Immature natural killer cell (primary cell): ENCODE data around the gene COMT. TPM values are rescaled to one million over a fixed set of nuclear protein-coding genes. Genes with fewer than 3 reads are reported as not detected.

Experiments
- DNase-seq, 3 donors: peaks; one replicate each; pipeline ENCODE4 v3.0.0; 2022; ENCODE audit warnings: mixed read lengths in 1 of 3
- H3K27ac Mint-ChIP-seq, 6 donors: one replicate each; pipeline ENCODE4 v1.8.0; 2020; ENCODE audit warnings: mixed read lengths in 6 of 6, mild to moderate bottlenecking in 5 of 6, inconsistent platforms in 4 of 6, moderate library complexity in 3 of 6
- H3K27me3 Mint-ChIP-seq, 3 donors: one replicate each; pipeline ENCODE4 v1.8.0; 2020 to 2021; ENCODE audit warnings: low read depth in 3 of 3, mild to moderate bottlenecking in 3 of 3, mixed read lengths in 3 of 3, moderate library complexity in 3 of 3, inconsistent platforms in 1 of 3
- H3K36me3 Mint-ChIP-seq, 3 donors: one replicate each; pipeline ENCODE4 v1.8.0; 2020; ENCODE audit warnings: mixed read lengths in 3 of 3, inconsistent platforms in 2 of 3, mild to moderate bottlenecking in 2 of 3
- H3K4me1 Mint-ChIP-seq, 2 donors: one replicate each; pipeline ENCODE4 v1.8.0; 2020; ENCODE audit warnings: inconsistent platforms in 2 of 2, mild to moderate bottlenecking in 2 of 2, mixed read lengths in 2 of 2, moderate library complexity in 1 of 2
- H3K4me3 Mint-ChIP-seq, 5 donors: one replicate each; pipeline ENCODE4 v1.8.0; 2020; ENCODE audit warnings: mild to moderate bottlenecking in 5 of 5, mixed read lengths in 5 of 5, inconsistent platforms in 3 of 5, moderate library complexity in 3 of 5
- H3K9me3 Mint-ChIP-seq, 6 donors: one replicate each; pipeline ENCODE4 v1.8.0; 2020; ENCODE audit warnings: mild to moderate bottlenecking in 6 of 6, mixed read lengths in 6 of 6, inconsistent platforms in 4 of 6, moderate library complexity in 3 of 6
- polyA plus RNA-seq, 3 donors: library from polyadenylated mRNA; unstranded; fragments of 300-500 nt; fragmentation: Illumina TruSeq; gene quantifications; one replicate each; pipeline ENCODE4 v1.2.3, GENCODE V29; 2021

The COMT gene
- polyA plus RNA-seq, 3 donors from 2014 or later: 130 to 167 (median 155) TPM

DNA sequence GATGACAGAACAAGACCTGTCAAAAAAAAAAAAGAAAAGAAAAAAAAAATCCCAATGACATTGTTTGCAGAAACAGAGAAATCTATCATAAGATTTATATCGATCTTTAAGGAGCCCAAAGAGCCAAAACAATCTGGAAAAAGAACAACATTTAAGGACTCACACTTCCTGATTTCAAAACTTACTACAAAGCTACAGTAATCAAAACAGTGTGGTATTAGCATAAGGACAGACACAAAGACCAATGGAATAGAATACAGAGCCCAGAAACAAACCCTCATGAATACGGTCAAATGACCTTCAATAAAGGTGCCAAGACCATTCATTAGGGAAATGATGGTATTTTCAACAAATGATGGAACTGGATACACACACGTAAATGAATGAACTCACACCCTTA is 62.9 kb downstream of the COMT start:
- Mint-ChIP-seq H3K36me3 (peaks cover 12 to 25% (median 18%) of the 10 kb centered on the region in 3 donors), H3K27me3 (no peaks in the 10 kb centered on the region), H3K4me3 (no peak overlapping the region), H3K27ac (no peak overlapping the region), H3K9me3 (peaks cover 4 to 13% (median 10%) of the 10 kb centered on the region in 6 donors), H3K4me1 (no peaks in the 10 kb centered on the region)
- DNase-seq: no peak

DNA sequence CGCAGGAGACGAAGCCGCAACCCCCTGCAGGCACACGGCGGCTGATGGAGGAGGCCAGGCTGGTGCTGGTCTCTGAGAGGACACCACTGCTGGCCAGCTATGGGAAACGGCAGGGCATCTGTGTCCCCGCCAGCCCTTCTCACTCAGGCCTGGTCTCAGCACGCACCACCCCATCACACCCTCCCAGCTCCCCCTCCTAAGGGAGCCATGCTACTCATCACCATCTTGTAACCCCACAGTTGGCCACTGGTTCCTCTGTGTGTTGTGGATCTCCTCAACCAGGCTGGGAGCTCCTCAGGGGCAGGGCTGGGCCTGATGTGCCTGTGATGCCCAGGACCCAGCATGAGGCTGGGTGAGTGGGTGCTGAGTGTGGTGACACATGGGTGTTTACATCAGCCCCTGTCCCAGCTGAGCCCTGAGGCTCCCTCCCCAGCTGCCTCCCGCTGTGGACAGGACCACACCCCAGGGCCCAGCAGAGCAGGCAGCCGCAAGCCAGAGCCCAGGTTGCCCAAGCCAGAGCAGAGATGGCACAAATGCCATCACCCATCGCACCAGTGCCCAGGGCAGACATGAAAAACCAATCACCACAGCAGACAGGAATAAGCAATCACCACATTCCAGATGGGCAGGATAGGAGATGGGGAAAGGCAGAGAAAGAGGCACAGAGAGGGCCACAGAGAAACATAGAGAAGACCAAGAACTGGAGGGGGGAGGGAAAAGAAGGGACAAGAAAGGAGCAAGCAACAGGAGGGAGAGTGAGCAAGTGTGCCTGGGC is 66.8 kb downstream of the COMT start:
- DNase-seq: no peak
- H3K27me3 Mint-ChIP-seq: no peaks in the 10 kb centered on the region
- H3K4me3 Mint-ChIP-seq: no peak overlapping the region
- H3K4me1 Mint-ChIP-seq: peaks cover 25 to 26% of the 10 kb centered on the region in 2 donors
- peak overlapping the region in 1 of 6 donors; percentile 2 for H3K27ac Mint-ChIP-seq
- peaks cover 3 to 5% (median 4%) of the 10 kb centered on the region in 6 donors for H3K9me3 Mint-ChIP-seq
- H3K36me3 Mint-ChIP-seq: peaks cover 2 to 14% (median 13%) of the 10 kb centered on the region in 3 donors

DNA sequence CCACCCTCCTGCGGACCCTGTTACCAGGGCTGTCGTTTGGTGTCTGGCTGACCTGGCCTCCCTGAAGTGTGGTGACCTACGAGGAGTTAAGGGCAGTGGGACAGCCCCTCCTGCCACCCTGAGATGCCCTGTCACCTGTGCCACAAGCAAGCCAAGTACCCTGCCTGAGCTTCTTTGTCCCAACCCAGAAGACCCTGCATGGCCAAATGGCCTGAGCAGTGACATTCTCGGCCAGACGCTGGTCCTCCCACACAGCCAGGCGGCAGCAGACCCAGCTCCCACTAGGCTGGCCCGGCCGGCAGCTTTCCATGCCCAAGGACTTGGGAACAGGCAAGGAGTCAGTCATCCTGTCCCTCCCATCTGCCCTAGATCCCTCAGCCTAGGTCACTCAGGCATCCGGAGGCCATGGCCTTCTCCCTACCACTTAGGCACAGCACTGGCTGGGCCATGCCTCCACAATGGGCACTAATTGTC is 67.5 kb downstream of the COMT start:
- Mint-ChIP-seq H3K36me3 (peaks cover 0 to 8% (median 8%) of the 10 kb centered on the region in 3 donors), H3K4me3 (no peak overlapping the region), H3K4me1 (peaks cover 28 to 29% of the 10 kb centered on the region in 2 donors), H3K27ac (no peak overlapping the region), H3K9me3 (peaks cover 0 to 3% (median 0%) of the 10 kb centered on the region in 6 donors), H3K27me3 (no peaks in the 10 kb centered on the region)
- DNase-seq: no peak

DNA sequence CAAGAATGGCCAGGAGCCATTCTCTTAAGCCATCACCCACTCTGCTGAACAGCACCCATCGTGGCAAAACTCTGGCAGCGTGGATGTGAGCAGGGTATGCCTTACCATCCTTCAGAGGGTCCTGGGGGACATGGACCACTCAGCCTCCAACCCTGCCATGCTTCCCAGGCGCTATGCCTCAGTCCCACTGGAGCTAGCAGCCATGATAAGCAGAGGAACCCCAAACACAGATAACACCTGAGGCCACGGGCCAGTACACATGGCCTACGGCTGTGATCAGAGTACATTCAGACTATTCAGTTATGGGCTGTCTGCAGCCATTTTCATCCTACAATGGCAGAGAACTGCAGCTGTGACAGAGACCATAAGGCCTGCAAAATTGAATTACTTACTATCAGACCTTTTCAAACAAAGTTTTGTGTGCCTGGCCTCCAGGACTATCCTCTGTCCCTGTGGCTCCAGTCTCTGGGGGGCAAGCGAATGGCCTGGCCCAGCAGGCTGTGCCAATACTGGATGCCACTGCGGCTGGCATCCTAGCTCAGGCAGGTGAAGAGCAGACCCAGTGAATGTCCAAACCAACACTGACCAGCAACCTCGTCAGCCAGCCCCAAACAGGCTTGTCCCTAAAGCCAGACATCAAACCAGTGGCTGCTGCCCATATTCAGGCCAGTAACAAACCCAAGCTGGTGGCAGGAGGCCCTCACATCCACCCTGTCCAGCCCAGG is 68.2 kb downstream of the COMT start:
- no peak overlapping the region for H3K4me3 Mint-ChIP-seq
- no peak for DNase-seq
- H3K36me3 Mint-ChIP-seq: peaks cover 0 to 3% (median under 1%) of the 10 kb centered on the region in 3 donors
- peaks cover 29 to 30% of the 10 kb centered on the region in 2 donors for H3K4me1 Mint-ChIP-seq
- no peaks in the 10 kb centered on the region for H3K9me3 Mint-ChIP-seq
- no peaks in the 10 kb centered on the region for H3K27me3 Mint-ChIP-seq
- H3K27ac Mint-ChIP-seq: no peak overlapping the region

DNA sequence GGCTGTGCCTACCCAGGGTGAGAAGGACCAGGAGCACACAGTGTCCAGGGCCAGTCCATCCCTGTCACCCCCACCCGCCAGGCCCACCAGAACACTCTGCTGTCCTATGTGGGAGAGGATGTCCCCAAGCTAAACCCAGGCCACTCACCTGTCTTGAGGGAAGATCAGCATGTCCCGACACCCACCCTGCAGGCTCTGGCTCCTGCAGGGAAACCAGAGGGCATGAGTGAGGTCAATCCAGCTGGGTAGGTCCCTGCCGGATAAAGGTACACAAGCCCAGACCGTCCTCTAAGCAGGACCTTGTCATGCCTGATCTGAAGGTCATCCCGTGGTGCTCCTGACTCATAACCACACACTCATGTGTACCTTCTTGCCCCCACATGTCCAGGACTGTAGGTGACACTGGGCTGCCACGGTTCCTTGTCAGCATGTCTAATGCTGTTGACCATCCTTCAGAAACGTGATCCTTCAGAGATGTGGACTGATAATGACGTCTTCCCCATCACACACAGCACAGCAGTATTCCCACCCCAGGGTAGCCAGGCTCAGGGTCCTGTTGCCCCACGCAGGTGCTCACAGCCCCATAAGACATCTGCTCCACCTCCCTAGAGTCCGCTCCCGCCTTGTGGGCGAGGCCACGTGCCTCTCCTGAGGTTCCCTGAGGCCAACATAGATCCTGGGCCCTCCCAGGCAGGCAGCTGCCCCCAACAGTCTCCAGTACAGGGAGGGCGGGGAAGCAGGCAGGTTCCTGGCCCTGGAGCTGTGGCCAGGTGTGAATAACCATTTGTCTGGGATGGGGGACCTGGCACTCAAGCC is 68.9 kb downstream of the COMT start:
- H3K9me3 Mint-ChIP-seq: no peaks in the 10 kb centered on the region
- peak overlapping the region in 2 of 6 donors; percentile 37 to 73 for H3K27ac Mint-ChIP-seq

DNA sequence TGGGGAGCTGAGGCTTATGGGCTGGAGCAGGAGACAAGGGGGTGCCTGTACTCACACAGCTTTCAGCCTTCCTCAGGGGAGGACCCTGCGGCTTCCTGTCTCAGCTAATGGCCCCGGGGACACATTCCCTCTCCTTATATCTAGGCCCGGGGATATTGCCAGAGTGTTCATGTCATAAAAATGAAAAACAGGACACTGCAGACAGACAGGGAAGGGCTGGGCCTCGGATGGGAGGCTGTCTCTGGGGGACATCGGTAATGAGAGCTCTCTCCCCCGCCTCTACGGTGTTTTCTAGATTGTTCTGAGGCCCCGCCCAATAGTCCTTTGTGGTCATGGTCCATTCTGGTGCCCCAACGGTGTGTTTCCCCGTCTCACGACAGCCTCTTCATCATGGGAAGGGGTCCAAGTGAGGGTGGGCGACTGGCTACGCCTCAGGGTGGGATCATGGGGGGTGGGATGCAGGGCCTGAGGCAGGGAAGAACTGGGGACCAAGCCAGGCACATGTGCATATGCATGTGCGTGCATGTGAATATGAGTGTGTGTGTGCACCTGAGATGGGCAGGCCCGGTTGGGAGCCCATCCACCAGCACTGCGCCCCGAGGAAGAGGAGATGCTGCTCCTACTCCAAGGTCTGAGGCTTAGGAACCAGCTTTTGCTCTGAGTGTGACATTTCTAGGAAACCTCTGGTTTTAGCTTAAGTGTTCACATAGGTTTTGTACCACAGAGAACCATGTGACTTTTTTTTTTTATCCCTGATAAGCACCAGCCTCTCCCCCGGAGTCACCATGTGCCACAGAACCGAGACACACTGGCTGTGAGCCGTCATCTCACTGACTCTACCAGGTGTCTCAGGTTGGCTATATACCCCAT is 69.8 kb downstream of the COMT start:
- H3K9me3 Mint-ChIP-seq: no peaks in the 10 kb centered on the region
- peak in 1 of 3 donors; percentile 19 for DNase-seq
- H3K27ac Mint-ChIP-seq: peak overlapping the region in 4 of 6 donors; percentile 48 to 76 (median 68)
- no peaks in the 10 kb centered on the region for H3K36me3 Mint-ChIP-seq
- no peaks in the 10 kb centered on the region for H3K27me3 Mint-ChIP-seq
- peak overlapping the region in 4 of 5 donors; percentile 24 to 65 (median 56) for H3K4me3 Mint-ChIP-seq
- H3K4me1 Mint-ChIP-seq: peaks cover 33 to 39% of the 10 kb centered on the region in 2 donors

More for the DNA sequence above, 68.9 kb downstream of the COMT start:
- H3K36me3 Mint-ChIP-seq: peaks cover 0 to 3% (median 0%) of the 10 kb centered on the region in 3 donors
- no peak for DNase-seq
- peaks cover 33 to 38% of the 10 kb centered on the region in 2 donors for H3K4me1 Mint-ChIP-seq
- H3K27me3 Mint-ChIP-seq: no peaks in the 10 kb centered on the region
- H3K4me3 Mint-ChIP-seq: no peak overlapping the region

DNA sequence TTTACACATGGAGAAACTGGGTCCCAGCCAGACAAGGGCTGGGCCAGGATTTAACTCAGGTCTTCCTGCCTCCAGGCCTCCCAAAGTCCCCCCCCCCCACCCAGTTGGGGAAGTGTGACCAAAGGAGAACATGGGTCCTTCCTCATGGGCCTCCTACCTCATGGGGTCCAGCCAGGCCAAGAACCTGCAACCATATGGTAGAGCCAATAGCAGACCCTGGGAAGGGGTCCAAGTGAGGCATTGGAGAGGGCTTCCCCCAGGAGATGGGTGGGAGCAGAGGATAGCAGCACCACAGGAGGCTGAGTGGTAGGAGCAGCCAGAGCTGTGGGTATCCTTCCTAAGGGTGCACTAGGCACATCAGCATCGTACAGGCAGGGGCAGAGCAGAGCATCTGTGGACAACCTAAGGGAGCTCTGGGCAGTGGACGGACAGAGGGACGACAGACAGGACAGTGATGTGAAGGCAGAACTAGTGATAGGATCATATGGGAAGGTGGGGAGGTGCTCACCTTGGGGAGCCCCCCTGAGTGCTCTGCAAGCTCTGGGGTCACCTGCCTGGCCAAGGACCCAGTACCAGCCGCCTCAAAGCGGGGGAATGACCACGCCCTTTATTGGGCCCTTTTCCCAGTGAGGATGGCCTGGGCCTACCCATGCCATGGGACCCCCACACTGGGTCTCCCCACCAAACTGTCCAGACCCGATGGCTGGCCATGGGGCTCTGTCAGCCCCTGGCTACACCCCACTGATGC is 70.6 kb downstream of the COMT start:
- Mint-ChIP-seq H3K36me3 (no peaks in the 10 kb centered on the region), H3K9me3 (no peaks in the 10 kb centered on the region), H3K27ac (peak overlapping the region in 2 of 6 donors; percentile 48 to 73), H3K4me3 (peak overlapping the region in 4 of 5 donors; percentile 18 to 65 (median 56)), H3K27me3 (peaks cover 0 to 2% (median 0%) of the 10 kb centered on the region in 3 donors), H3K4me1 (peaks cover 35 to 43% of the 10 kb centered on the region in 2 donors)
- DNase-seq: no peak

DNA sequence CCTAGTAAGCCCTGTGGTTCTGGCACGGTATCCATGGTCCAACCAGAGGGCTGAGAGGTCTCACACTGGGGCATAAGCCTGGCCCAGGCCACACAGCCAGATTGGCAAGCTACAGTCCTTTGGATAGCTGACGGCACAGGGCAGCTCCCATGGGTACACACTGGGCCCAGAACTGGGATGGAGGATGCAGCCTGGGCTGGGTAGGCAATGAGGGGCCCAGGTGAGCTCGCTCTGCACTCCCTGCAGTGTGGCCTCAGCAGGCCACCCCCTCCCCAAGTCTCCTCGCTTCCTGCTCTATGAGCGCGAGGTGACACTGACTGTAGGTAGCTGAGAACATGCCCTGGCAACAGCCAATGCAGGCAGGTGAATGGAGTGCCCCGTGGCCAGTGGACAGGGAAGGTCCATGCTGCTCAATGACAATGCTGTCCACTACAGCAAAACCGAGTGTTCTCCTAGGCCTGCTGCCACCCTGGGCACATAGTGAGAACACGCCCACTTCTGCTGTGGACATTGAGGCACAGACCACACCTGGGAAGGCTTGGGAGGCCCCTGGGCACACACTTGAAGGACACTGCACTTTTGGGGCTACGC is 71.3 kb downstream of the COMT start:
- DNase-seq: no peak
- Mint-ChIP-seq H3K27ac (no peak overlapping the region), H3K4me1 (peaks cover 41 to 49% of the 10 kb centered on the region in 2 donors), H3K36me3 (no peaks in the 10 kb centered on the region), H3K27me3 (peaks cover 0 to 2% (median 0%) of the 10 kb centered on the region in 3 donors), H3K4me3 (no peak overlapping the region), H3K9me3 (no peaks in the 10 kb centered on the region)

DNA sequence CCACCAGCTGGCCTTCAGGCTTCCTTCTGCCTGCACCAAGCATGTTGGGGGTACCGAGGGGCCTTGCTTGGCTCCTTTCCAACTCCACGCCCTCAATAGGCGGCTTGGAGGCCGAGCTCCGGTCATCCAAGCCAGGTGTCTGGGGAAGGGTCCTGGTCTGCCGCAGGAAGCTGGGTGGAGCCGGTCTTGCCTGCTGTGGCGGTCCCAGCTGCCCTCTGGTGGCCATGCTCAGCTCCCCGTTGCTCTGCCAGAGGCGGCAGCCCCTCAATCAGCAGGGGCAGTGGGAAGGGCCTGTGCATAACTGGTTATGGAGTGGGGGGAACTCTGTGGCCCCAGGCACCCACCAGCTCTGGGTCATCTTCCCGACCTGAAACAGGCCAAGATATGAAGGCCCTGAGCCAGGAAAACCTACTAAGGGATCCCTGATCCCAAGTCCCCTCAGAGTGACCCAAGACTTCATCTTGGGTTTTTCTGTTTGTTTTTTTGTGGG is 71.9 kb downstream of the COMT start:
- H3K4me1 Mint-ChIP-seq: peaks cover 41 to 49% of the 10 kb centered on the region in 2 donors
- H3K36me3 Mint-ChIP-seq: no peaks in the 10 kb centered on the region
- no peaks in the 10 kb centered on the region for H3K9me3 Mint-ChIP-seq
- H3K27me3 Mint-ChIP-seq: peaks cover 0 to 2% (median 0%) of the 10 kb centered on the region in 3 donors
- peak overlapping the region in 3 of 5 donors; percentile 8 to 21 (median 13) for H3K4me3 Mint-ChIP-seq
- DNase-seq: peak; percentile 57 to 64 (median 59)
- H3K27ac Mint-ChIP-seq: no peak overlapping the region

DNA sequence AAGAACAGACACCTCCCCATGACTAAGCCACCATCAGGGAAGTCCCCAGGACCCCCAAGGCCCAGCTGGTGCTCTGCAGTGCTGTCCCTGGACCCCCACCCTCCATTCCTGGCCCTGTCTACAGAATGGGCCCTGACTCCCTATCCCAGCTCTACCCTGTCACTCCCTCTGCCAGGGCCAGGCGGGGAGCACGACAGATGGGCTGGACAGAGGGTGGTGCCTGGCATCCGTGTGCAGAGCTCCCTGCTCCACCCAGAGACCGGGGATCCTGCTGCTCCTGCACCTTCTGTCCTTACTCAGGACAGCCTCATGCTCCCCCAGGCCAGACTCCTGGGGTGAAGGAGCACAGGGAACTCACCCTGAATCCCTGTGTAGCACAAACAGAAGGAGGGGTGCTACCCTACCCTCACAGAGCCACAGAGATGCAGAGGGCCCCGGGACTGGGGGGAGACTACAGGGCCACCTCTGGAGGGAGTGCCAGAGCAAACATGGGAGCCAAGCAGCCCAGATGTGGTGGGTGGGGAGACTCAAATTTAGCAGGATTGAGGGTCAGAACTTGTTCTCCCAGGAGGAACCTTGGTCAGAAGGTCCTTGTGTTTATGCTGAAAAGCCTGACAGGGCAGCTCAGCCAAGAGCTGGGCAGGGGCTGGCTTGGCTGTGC is 73.1 kb downstream of the COMT start:
- Mint-ChIP-seq H3K9me3 (no peaks in the 10 kb centered on the region), H3K4me1 (peaks cover 41 to 49% of the 10 kb centered on the region in 2 donors), H3K4me3 (peak overlapping the region in 4 of 5 donors; percentile 35 to 85 (median 75)), H3K27ac (no peak overlapping the region), H3K27me3 (peaks cover 0 to 2% (median 0%) of the 10 kb centered on the region in 3 donors), H3K36me3 (no peaks in the 10 kb centered on the region)
- no peak for DNase-seq

DNA sequence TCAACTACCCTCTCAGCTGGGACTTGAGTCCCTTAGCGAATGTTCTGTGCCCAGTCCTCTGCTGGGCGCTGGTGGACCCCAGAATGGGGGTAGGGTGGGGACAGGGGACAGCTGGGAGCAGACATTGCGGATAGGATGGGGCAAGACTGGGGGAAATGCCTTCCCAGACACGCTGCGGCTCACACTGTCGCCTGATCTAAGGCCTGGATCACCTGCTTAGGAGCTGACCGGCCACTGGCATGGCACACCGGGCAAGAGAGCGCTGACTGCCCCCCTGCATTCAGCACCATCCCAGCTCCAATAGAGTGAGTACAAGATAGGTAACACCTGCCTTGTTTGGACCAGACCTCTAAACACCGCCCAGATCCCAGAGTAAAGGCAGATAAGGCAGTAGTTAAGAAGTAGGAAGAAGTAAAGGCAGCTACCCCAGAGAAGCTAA is 73.6 kb downstream of the COMT start:
- H3K36me3 Mint-ChIP-seq: no peaks in the 10 kb centered on the region
- H3K27ac Mint-ChIP-seq: no peak overlapping the region
- no peak for DNase-seq
- no peaks in the 10 kb centered on the region for H3K9me3 Mint-ChIP-seq
- H3K4me3 Mint-ChIP-seq: peak overlapping the region; percentile 71 to 85 (median 75)
- peaks cover 0 to 2% (median 0%) of the 10 kb centered on the region in 3 donors for H3K27me3 Mint-ChIP-seq
- H3K4me1 Mint-ChIP-seq: peaks cover 42 to 53% of the 10 kb centered on the region in 2 donors
